Measurements from ENCODE around the gene PNRC1.

- TF ChIP-seq GATA2 (CRISPR knock-in tag; IDR thresholded peaks at IDR 0.05) (no peak), CTCF (IDR thresholded peaks at IDR 0.05) (no peak), POLR2AphosphoS5 (IDR thresholded peaks at IDR 0.05; ENCODE audit: low read depth, low read length) (no peak), RFX5 (IDR thresholded peaks at IDR 0.05; ENCODE audit: low read length) (no peak), PBX3 (IDR thresholded peaks at IDR 0.05) (no peak), CHD2 (IDR thresholded peaks at IDR 0.05; ENCODE audit: low read length, partially characterized antibody) (no peak), FOXJ3 (CRISPR knock-in tag; IDR thresholded peaks at IDR 0.05) (no peak)
Measured at GRCh38 chr6:89098461-89098860, 17.9 kb downstream of the PNRC1 start.
